HepG2 (cell line): ENCODE measurements around the gene PHF10. TPM values are rescaled to one million over a fixed set of nuclear protein-coding genes. Genes with fewer than 3 reads are reported as not detected.

Source experiments
- ATF1 ChIP-seq: IDR thresholded peaks from 2 replicates; pipeline ENCODE4 v1.6.1; 2016; ENCODE audit warnings: mild to moderate bottlenecking, control low read depth
- IKZF1 ChIP-seq: fragments of 450-650 bp; IDR thresholded peaks from 2 replicates; pipeline ENCODE4 v1.7.1; 2016
- KDM4B ChIP-seq: sonication (generic); formaldehyde crosslinking; IDR thresholded peaks from 2 replicates; pipeline ENCODE4 v1.4.0; 2020; ENCODE audit warnings: missing genetic modification reagents
- SKI ChIP-seq: fragments of 450-650 bp; IDR thresholded peaks from one replicate; pipeline ENCODE4 v1.6.1; 2018; ENCODE audit warnings: mild to moderate bottlenecking; ENCODE audit not compliant: partially characterized antibody
- SNRNP70 ChIP-seq: fragments of 200-400 bp; formaldehyde crosslinking; IDR thresholded peaks from 2 replicates; pipeline ENCODE4 v1.6.1; 2017; ENCODE audit warnings: mild to moderate bottlenecking, low read depth, low read length, moderate library complexity
- ZNF121 ChIP-seq: sonication (generic); formaldehyde crosslinking; IDR thresholded peaks from 2 replicates; pipeline ENCODE4 v1.5.0; 2020; ENCODE audit warnings: mild to moderate bottlenecking, missing genetic modification reagents
- ZNF513 ChIP-seq: sonication (generic); formaldehyde crosslinking; conservative IDR thresholded peaks from 2 replicates; pipeline ENCODE4 v1.5.0; 2020; ENCODE audit warnings: missing genetic modification reagents
- ZNF75D ChIP-seq: sonication (generic); formaldehyde crosslinking; IDR thresholded peaks from 2 replicates; pipeline ENCODE4 v1.8.1; 2023; ENCODE audit warnings: missing genetic modification reagents, mild to moderate bottlenecking, borderline replicate concordance
- polyA plus RNA-seq, 8 experiments: library from polyadenylated mRNA; depleted of rRNA in 3 of 8; stranded (reverse) in 7 of 8; unstranded in 1 of 8; fragments of >200 nt; fragmentation: Illumina TruSeq in 4 of 8; extraction: Trizol in 4 of 8; gene quantifications; 2 replicates each; pipeline versions ENCODE4 v1.2.1 to v1.2.3, GENCODE V29; 2011 to 2016; ENCODE audit warnings: low read depth in 4 of 8, missing spikeins in 1 of 8, mixed read lengths in 1 of 8; ENCODE audit not compliant: insufficient read depth in 1 of 8
- total RNA-seq, 5 experiments: library from RNA; depleted of rRNA; stranded (reverse); fragments of >200 nt; fragmentation: Illumina TruSeq; extraction: Trizol; gene quantifications; 2 replicates each; pipeline ENCODE4 v1.2.3, GENCODE V29; 2016; ENCODE audit warnings: low read depth in 1 of 5
- TF ChIP-seq, protein P1 (sequence below): sonication (generic); formaldehyde crosslinking; conservative IDR thresholded peaks from 2 replicates; pipeline ENCODE4 v1.4.0; 2020; ENCODE audit warnings: missing genetic modification reagents
- TF ChIP-seq, protein P2 (sequence below): IDR thresholded peaks from 2 replicates; pipeline ENCODE4 v1.6.1; 2016; ENCODE audit warnings: low read depth, missing genetic modification reagents, missing compliant biosample characterization
- TF ChIP-seq, protein P3 (sequence below): sonication (generic); formaldehyde crosslinking; IDR thresholded peaks from 2 replicates; pipeline ENCODE4 v1.4.0; 2020; ENCODE audit warnings: missing genetic modification reagents, mild to moderate bottlenecking, borderline replicate concordance
- TF ChIP-seq, protein P4 (sequence below): sonication (generic); formaldehyde crosslinking; IDR thresholded peaks from 2 replicates; pipeline ENCODE4 v1.5.0; 2020; ENCODE audit warnings: missing genetic modification reagents

PHF10 gene
- total and polyA plus RNA-seq, 2 of the 13 experiments (the other 11 are each of a cell fraction or from before 2014, with no cell fraction given), result 42.1 to 84.1 TPM

- peak; percentile 7; the same call in 1 of the 2 replicates for TF ChIP-seq ZNF75D
- TF ChIP-seq ZNF121 (CRISPR knock-in tag), result peak; percentile 54; the same call in 1 of the 2 replicates
- TF ChIP-seq, protein P1, sequence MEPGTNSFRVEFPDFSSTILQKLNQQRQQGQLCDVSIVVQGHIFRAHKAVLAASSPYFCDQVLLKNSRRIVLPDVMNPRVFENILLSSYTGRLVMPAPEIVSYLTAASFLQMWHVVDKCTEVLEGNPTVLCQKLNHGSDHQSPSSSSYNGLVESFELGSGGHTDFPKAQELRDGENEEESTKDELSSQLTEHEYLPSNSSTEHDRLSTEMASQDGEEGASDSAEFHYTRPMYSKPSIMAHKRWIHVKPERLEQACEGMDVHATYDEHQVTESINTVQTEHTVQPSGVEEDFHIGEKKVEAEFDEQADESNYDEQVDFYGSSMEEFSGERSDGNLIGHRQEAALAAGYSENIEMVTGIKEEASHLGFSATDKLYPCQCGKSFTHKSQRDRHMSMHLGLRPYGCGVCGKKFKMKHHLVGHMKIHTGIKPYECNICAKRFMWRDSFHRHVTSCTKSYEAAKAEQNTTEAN (CRISPR knock-in tag), result 0 out of 2 replicates have a peak, but pooled peaks have one; percentile 9
- TF ChIP-seq, protein P2, sequence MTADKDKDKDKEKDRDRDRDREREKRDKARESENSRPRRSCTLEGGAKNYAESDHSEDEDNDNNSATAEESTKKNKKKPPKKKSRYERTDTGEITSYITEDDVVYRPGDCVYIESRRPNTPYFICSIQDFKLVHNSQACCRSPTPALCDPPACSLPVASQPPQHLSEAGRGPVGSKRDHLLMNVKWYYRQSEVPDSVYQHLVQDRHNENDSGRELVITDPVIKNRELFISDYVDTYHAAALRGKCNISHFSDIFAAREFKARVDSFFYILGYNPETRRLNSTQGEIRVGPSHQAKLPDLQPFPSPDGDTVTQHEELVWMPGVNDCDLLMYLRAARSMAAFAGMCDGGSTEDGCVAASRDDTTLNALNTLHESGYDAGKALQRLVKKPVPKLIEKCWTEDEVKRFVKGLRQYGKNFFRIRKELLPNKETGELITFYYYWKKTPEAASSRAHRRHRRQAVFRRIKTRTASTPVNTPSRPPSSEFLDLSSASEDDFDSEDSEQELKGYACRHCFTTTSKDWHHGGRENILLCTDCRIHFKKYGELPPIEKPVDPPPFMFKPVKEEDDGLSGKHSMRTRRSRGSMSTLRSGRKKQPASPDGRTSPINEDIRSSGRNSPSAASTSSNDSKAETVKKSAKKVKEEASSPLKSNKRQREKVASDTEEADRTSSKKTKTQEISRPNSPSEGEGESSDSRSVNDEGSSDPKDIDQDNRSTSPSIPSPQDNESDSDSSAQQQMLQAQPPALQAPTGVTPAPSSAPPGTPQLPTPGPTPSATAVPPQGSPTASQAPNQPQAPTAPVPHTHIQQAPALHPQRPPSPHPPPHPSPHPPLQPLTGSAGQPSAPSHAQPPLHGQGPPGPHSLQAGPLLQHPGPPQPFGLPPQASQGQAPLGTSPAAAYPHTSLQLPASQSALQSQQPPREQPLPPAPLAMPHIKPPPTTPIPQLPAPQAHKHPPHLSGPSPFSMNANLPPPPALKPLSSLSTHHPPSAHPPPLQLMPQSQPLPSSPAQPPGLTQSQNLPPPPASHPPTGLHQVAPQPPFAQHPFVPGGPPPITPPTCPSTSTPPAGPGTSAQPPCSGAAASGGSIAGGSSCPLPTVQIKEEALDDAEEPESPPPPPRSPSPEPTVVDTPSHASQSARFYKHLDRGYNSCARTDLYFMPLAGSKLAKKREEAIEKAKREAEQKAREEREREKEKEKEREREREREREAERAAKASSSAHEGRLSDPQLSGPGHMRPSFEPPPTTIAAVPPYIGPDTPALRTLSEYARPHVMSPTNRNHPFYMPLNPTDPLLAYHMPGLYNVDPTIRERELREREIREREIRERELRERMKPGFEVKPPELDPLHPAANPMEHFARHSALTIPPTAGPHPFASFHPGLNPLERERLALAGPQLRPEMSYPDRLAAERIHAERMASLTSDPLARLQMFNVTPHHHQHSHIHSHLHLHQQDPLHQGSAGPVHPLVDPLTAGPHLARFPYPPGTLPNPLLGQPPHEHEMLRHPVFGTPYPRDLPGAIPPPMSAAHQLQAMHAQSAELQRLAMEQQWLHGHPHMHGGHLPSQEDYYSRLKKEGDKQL (CRISPR knock-in tag), result no peak; the same call in none of the 2 replicates
- TF ChIP-seq IKZF1, result no peak
- peak; percentile 24 for TF ChIP-seq SKI
- TF ChIP-seq KDM4B (CRISPR knock-in tag), result peak; percentile 93
- TF ChIP-seq ZNF513 (CRISPR knock-in tag), result 0 out of 2 replicates have a peak, but pooled peaks have one; percentile 94
- TF ChIP-seq SNRNP70, result no peak
- peak; percentile 80 for TF ChIP-seq ATF1
- TF ChIP-seq, protein P3, sequence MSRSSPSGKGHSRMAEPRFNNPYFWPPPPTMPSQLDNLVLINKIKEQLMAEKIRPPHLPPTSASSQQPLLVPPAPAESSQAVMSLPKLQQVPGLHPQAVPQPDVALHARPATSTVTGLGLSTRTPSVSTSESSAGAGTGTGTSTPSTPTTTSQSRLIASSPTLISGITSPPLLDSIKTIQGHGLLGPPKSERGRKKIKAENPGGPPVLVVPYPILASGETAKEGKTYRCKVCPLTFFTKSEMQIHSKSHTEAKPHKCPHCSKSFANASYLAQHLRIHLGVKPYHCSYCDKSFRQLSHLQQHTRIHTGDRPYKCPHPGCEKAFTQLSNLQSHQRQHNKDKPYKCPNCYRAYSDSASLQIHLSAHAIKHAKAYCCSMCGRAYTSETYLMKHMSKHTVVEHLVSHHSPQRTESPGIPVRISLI (CRISPR knock-in tag), result no peak
- TF ChIP-seq, protein P4, sequence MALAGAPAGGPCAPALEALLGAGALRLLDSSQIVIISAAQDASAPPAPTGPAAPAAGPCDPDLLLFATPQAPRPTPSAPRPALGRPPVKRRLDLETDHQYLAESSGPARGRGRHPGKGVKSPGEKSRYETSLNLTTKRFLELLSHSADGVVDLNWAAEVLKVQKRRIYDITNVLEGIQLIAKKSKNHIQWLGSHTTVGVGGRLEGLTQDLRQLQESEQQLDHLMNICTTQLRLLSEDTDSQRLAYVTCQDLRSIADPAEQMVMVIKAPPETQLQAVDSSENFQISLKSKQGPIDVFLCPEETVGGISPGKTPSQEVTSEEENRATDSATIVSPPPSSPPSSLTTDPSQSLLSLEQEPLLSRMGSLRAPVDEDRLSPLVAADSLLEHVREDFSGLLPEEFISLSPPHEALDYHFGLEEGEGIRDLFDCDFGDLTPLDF (CRISPR knock-in tag), result no peak; the same call in 1 of the 2 replicates
Observed at GRCh38 chr6:169701954-169702839, 22.1 kb downstream of the PHF10 start, which contains the start of the genes C6orf120 and WDR27 (continued).
